ENCODE data around the gene HNRNPH1.
"Not testable (repeated sequence)": the region's sequence is repeated elsewhere in the genome, so short reads cannot be mapped to it uniquely, and the experiment has no call there.

HNRNPH1 gene, protein sequence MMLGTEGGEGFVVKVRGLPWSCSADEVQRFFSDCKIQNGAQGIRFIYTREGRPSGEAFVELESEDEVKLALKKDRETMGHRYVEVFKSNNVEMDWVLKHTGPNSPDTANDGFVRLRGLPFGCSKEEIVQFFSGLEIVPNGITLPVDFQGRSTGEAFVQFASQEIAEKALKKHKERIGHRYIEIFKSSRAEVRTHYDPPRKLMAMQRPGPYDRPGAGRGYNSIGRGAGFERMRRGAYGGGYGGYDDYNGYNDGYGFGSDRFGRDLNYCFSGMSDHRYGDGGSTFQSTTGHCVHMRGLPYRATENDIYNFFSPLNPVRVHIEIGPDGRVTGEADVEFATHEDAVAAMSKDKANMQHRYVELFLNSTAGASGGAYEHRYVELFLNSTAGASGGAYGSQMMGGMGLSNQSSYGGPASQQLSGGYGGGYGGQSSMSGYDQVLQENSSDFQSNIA

DNA sequence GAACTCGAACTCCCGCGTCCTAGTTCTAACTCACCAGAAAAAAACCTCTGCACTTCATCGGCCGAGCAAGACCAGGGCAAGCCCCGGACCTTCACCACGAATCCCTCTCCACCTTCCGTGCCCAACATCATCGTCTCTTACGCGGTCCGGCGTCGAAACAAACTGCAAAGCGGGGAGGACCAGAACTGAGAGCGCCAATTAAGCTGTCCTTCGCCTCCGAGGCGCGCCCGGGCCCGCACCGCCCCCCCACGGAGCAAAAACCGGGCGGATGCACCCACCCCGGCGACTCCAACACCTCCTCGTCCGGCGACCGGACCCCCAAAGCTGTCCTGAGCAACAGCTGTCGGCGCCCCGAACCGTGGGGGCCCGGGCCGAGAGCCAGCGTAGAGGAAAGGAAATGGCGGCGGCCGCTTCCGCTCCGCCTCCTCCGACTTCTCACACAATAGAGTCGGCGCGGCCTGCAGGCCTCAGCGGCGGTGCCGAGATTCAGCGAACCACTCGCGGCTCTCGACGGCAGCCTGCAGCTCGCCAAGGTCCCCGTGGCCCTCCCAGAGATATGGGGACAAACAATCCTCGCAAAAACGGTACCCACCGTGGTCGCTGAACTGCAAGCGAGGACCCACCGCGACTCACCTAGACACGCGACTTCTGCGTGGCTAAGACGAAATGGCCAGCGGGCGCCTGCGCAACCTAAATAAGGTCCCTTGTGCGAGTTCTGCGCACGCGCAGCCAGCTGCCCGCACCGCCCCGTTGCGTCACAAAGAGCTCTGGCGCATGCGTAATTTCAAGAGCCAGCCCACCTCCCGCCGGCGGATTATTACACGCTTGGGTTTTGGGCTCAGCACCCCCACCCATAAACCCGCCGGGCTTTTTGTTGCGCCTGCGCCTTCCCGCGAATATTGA lies at the start of gene HNRNPH1:
TSS of gene HNRNPH1 (minus strand) at position 669 of the 903 bp plus-strand sequence. CDS start at position 131, 538 bp downstream.
- DNase-seq = peak; percentile 97

DNA sequence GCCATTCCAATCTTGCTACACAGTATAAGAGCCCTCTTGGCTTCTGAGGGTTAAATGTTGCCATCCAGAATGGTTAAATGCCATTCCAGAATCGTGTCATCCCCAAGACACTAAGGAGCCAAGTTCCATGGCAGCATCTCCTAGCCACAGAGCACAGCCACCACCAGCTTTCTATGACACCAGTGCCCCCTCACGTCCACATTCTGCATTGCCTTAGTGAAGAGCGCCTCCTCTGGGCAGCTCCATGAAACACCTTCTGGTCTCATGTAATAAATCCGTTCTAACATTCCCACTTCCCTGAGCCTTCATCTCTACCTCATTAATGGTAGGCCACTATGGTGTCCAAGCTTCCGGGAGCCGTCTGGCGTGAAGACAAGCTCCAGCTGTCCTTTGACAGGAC lies 44.9 kb upstream of the HNRNPH1 start:
- peak; percentile 24 to 28 for DNase-seq

DNA sequence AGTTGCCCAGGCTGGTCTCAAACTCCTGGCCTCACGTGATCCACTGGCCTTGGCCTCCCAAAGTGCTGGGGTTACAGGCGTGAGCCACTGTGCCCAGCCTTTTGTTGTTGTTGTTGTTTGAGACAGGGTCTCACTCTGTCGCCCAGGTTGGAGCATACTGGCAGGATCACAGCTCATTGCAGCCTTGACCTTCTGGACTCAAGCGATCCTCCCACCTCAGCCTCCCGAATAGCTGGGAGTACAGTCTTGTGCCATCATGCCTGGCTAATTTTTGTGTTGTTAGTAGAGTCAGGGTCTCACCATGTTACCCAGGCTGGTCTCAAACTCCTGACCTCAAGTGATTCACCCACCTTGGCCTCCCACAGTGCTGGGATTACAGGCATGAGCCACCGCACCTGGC lies 38.2 kb upstream of the HNRNPH1 start:
- not testable (repeated sequence) for DNase-seq

DNA sequence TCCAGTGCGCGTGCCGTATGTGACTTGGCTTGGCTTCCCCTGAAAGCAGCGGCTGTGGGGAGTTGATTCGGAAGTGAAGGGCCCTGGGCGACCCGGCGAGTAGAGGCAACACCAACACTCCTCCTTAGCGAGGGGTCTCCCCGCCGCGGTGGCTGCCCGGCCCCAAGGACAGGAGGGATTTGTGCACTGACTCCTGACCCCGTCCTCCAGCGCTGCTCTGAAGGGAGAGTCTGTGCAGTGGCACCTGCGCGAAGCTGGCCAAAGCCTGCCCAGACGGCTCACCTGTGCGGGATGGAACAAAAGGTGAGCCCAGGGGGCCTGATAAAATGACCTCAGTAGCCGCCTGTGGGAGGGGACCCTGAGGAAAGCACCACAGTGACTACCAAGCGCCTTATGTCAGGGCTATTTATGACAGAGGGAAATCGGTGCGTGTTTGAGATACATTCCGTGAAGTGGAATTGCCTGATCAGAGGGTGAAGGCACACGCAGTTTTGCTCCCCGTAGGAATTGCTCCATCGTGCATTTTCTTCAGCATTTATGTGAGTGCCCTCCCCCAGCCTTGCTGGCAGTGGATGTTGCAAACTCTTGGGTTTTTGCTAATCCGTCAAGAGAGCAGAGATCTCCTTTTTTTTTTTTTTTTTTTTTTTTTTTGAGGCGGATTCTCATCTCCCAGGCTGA lies 34.8 kb upstream of the HNRNPH1 start:
- not testable (repeated sequence) for DNase-seq

DNA sequence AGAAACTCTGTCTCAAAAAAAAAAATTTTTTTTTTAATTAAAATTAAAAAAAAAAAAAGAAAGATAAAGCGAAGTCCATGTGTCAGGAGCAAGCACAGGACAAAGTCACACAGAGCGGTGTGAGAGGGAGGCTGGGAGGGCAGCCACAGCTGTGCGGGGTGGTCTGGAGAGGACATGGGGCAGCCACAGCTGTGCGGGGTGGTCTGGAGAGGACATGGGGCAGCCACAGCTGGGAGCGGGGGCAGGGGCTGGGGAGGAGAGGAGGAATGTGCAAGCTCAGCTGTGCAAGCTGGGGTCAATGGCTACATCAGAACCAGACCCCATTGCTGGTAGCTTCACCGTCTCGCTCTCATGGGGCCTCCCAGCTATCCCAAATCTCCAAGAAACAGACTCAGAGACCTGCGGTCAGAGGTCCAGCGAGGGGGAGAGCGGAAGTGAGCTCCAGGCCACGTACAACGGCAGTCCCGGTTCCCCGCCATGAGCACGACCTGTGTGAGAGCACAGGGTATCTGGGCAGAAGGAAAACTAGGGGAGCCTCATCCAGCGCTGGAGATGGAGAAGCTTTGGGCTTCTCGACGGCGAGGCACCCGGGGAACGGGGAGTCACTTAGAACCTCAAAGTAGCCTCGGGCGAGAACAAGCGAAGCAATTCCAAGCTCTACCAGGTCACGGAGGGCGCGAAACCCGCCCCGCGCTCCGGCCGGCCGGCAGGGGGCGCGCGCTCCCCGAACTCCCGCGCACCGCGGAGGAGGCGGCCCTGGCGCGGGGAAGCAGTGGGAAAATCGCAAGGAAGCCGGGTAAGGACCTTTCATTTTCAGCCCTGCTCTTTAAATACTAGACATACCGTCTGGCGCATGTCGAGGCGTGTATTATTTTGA lies 34.1 kb upstream of the HNRNPH1 start:
- not testable (repeated sequence) for DNase-seq

DNA sequence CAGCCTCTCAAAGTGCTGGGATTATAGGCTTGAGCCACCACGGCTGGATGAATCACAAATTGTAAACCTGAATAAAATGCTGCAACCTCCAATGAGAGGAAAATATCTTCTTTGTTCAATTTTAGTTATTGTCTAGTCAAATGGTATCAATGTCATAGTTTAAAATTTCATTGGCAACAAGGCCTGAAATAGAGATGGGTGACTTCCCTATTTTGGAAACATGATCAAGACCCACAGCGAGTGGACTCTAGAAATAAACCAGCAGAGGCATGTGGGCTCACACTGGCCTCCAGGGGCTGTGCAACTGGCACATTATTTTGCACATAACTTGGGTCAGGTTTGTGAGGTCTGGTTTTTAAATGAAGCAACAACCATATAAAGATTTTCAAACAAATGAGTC lies 29.7 kb upstream of the HNRNPH1 start:
- not testable (repeated sequence) for DNase-seq

DNA sequence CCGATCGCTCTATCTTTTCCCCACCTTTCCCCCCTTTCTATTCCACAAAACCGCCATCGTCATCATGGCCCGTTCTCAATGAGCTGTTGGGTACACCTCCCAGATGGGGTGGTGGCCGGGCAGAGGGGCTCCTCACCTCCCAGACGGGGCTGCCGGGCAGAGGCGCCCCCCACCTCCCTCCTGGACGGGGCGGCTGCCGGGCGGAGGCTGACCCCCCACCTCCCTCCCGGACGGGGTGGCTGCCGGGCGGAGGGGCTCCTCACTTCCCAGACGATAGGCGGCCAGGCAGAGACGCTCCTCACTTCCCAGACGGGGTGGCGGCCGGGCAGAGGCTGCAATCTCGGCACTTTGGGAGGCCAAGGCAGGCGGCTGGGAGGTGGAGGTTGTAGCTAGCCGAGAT lies 26.8 kb upstream of the HNRNPH1 start:
- DNase-seq = not testable (repeated sequence)

DNA sequence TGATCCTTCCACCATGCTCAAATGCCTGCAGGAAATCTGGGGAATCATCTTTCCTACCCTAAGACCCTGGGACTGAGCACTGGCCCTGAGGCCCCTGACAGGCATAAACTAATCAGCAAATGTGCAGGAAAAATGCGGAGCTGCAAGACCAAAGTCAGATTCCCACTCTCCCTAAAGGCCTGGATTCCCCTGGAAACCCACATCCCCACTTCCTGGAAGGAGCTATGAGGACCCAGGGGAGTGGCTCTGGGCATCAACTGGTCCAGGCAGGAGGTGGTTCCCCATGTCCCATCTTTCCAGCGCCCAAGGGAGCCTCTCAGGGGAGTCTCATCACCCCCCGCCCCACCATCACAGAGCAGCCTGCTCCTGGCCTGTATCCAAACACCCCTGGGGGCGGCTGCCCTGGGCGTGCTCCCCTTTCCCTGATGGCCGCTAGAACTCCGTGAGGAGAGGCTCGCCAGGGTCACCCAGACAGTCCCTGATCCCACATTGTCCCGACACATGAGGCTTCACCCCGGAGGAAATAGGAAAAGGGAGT lies 25.8 kb upstream of the HNRNPH1 start:
- not testable (repeated sequence) for DNase-seq

DNA sequence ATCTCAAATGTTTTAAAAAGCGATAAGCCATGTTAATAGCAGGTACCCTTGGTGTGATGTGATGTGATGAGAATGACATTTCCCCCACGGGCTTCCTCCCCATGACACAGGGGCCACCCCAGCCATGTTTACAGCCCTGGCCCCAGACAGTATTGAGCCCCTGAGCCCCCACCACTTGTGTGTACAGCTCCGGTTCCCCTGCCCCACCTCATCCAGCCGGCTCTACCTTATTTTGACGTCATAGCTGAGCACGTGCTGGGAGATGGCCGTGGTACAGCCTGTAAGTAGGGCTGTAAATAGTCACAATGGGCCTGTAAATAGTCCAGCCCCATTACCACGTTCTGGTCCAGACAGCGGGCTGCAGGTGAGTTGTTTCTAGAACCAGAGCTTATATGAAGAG lies 24.9 kb upstream of the HNRNPH1 start:
- DNase-seq = no peak

DNA sequence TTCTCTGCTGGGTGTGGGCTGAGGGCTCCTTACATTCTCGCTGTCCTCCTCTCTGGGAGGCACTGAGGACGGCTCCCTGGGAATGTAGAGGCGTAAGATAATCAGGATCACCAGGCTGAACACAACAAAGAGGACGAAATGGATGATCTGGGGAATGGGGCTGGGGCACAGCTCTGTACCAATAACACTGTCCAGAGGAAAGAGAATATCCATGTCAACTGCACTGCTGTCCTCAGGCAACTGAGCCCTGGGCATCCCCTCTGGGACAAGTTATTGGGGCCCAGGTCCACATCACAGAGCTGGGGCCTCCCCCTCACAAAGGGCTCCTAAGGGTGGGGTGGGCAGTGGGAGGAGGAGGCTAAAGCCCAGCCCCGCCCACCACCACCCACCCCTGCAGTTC lies 21.3 kb upstream of the HNRNPH1 start:
- not testable (repeated sequence) for DNase-seq

DNA sequence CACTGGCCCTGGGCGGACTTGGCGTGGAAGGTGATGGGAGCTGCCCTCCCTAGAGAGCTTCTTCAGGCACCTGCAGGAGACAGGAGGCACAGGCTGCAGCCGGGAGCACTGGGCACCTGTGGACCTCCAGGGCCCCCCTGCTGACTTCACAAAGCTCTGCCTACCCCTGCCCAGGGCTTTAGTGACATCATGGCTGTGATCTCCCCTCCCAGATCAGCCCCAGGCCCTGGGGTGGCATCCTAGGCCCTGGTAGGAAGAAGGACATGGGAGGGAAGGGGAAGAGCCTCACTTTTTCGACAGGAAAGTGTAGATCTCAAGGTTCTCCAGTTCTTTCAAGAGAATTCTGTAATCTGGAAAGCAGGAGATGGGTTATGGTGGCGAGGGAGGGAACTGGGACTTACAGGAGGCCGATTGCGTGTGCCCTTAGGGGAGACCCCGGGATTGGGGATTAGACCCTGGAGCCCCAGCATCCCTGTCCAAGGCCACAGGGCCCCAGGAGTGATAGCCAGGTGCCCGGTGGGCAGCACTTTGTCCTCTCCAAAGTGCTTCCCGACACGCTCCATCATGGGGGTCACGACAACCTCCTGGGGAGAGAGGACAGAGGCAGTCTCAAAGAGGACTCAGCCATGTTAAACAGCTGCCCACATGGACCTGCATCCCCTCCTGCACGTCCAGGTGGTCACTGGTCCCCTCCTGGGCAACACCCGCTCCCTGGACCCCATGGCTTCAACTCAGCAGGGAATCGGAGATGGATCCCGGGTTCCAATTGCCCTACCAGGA lies 19.9 kb upstream of the HNRNPH1 start:
- not testable (repeated sequence) for DNase-seq

DNA sequence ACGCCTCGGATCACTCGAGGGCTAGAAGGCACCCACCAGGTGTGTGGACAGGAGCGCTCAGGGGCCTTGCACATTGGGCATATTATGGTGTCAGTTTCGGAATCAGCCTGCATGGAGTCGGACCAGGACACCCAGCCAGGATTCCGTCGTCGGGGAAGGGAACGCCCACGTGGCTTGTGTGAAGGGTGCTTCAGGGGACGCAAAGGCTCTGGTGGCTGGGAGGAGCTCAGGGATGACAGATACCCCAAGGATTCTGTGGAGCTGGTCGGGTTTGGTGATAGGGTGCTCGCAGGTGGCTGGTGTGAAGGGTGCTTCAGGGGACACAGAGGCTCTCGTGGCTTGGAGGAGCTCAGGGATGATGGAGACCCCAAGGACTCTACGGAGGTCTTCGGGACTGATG lies 19.2 kb upstream of the HNRNPH1 start:
- not testable (repeated sequence) for DNase-seq

DNA sequence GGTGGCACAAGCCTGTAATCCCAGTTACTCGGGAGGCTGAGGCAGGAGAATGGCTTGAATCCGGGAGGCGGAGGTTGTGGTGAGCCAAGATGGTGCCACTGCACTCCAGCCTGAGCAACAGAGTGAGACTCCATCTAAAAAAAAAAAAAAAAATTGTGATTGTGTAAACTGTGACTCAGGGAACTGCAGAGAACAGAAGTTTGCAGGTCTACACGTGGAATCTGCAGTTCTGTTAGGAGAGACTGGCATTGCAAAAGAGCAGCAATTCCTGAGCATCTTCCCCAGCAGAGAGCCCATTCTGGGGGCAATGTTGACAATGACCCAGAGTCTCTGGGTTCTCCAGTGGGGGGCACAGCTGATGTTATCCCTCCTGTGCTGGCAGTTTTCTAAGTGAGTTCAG lies 18.3 kb upstream of the HNRNPH1 start:
- not testable (repeated sequence) for DNase-seq

DNA sequence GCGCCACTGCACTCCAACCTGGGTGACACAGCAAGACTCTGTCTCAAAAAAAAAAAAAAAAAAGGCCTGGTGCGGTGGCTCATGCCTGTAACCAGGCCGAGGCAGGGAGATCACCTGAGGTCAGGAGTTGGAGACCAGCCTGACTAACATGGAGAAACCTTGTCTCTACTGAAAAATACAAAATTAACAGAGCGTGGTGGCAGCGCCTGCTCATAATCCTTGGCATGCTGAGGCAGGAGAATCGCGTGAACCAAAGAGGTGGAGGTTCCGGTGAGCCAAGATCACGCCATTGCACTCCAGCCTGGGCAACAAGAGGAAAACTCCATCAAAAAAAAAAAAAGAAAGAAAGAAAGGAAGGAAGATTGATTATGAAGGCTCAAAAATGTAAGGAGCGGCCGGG lies 15.8 kb upstream of the HNRNPH1 start:
- not testable (repeated sequence) for DNase-seq

DNA sequence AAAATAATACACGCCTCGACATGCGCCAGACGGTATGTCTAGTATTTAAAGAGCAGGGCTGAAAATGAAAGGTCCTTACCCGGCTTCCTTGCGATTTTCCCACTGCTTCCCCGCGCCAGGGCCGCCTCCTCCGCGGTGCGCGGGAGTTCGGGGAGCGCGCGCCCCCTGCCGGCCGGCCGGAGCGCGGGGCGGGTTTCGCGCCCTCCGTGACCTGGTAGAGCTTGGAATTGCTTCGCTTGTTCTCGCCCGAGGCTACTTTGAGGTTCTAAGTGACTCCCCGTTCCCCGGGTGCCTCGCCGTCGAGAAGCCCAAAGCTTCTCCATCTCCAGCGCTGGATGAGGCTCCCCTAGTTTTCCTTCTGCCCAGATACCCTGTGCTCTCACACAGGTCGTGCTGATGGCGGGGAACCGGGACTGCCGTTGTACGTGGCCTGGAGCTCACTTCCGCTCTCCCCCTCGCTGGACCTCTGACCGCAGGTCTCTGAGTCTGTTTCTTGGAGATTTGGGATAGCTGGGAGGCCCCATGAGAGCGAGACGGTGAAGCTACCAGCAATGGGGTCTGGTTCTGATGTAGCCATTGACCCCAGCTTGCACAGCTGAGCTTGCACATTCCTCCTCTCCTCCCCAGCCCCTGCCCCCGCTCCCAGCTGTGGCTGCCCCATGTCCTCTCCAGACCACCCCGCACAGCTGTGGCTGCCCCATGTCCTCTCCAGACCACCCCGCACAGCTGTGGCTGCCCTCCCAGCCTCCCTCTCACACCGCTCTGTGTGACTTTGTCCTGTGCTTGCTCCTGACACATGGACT lies 11.1 kb upstream of the HNRNPH1 start:
- DNase-seq = not testable (repeated sequence)

DNA sequence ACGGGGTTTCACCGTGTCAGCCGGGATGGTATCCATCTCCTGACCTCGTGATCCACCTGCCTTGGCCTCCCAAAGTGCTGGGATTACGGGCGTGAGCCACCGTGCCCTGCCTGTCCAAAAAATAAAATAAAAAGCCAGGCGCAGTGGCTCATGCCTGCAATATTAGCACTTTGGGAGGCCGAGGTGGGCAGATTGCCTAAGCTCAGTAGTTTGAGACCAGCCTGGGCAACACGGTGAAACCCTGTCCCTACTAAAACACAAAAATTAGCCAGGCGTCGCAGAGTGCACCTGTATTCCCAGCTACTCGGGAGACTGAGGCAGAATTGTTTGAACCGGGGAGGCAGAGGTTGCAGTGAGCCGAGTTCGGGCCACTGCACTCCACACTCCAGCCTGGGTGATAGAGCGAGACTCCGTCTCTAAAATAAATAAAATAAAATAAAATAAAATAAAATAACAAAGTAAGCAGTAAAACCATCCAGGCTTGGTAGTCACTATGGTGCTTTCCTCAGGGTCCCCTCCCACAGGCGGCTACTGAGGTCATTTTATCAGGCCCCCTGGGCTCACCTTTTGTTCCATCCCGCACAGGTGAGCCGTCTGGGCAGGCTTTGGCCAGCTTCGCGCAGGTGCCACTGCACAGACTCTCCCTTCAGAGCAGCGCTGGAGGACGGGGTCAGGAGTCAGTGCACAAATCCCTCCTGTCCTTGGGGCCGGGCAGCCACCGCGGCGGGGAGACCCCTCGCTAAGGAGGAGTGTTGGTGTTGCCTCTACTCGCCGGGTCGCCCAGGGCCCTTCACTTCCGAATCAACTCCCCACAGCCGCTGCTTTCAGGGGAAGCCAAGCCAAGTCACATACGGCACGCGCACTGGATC lies 10.3 kb upstream of the HNRNPH1 start:
- not testable (repeated sequence) for DNase-seq

DNA sequence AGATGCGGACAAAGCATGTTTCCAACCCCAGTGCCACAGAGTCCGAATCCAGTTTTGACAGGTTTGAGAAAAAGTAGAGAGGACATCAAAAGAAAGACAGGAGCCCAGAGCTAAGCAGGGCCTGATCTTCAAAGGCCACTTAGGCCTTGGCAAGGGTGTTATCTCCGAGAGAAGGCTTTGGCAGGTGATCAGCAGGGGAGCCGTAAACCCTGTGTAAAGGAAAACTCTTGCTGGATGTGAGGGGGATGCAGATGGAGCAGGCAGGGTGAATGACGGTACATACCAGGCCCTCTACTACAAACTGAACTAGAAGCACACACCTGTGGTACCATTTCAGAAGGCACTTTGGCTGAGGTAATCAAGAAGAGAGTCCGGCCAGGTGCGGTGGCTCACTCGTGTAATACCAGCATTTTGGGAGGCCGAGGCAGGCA lies 1.4 kb upstream of the HNRNPH1 start:
- no peak for DNase-seq

DNA sequence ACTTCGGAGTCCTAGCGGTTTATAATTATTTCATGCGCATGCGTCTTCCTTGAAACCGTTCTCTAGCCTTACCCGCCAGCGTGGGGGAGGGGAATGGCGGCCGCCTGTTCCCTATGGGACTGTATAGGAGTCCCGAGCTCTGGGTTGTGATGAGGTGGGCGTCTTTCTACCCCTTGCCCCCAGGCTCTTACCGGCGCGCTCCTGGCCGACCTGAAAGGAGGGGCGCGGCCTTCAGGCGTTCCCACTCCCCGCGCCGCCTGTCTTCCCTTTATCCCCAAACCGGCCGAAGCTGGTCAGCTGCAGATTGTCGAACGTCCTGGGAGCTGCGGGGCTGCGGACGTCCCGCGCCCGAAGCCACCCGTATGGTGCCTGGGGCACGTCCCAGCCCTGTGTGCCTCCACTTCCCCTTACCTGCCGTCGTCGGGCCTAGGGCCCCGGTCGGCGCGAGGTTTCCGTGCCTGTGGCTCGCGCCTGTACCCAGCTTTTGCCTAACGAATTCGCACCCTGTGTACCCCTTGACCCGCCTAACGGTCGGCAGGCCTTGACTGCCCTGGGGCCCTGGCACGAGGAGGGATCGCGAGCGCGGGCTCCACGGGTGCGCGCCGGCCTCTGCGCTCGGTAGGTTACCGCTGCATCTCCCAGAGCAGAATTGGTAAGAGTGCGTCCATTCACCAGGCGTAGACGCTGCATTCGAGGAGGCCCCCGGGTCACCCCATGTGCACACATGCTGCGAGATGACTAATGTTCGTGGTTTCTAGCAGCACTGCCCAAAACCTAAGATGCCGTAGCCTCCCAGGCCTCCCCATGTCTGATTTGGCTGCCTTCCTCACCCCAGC lies 653 bp upstream of the HNRNPH1 start:
- DNase-seq = peak; percentile 26 to 46

All from activated CD4-positive, alpha-beta T cell treated with anti-CD3 and anti-CD28 coated beads, Interleukin-2, amount 50 U/mL, for 4 hours (primary cell).